HEK293 (cell line): ENCODE results near the gene TMEM51.

Source experiments
- CTCF ChIA-PET: fragments of 350-600 bp; formaldehyde crosslinking; extraction: SDS; loops from one replicate; lab custom pipeline; 2021; ENCODE audit warnings: antibody characterized with exemption; lab: Yijun Ruan, JAX
- POLR2A ChIA-PET: fragments of 300-600 bp; formaldehyde crosslinking; extraction: SDS; loops from one replicate; lab custom pipeline; 2020; ENCODE audit warnings: antibody characterized with exemption, inconsistent platforms; lab: Yijun Ruan, JAX
- H3K27ac ChIP-seq: fragments of 200-500 bp; sonication (Bioruptor generic); 2 replicates; pipeline ENCODE4 v1.5.1; 2014; ENCODE audit warnings: low read depth, low read length, control low read depth, inconsistent platforms; ENCODE audit errors: extremely low read depth
- H3K36me3 ChIP-seq, 2 experiments: fragments of 200-500 bp in 1 of 2; sonication (Bioruptor generic) in 1 of 2; 1 replicate in 1 of 2; 2 replicates in 1 of 2; pipeline ENCODE4 v1.5.1; 2014 to 2017; ENCODE audit warnings: inconsistent platforms in 2 of 2, low read length in 2 of 2; ENCODE audit not compliant: control insufficient read depth in 2 of 2, insufficient read depth in 1 of 2
- H3K4me1 ChIP-seq: fragments of 200-500 bp; sonication (Bioruptor generic); 2 replicates; pipeline ENCODE4 v1.5.1; 2014; ENCODE audit warnings: mild to moderate bottlenecking, low read length, inconsistent platforms; ENCODE audit not compliant: control insufficient read depth, insufficient read depth
- H3K4me3 ChIP-seq: 2 replicates; pipeline ENCODE4 v1.5.1; 2011; ENCODE audit warnings: low read depth, mild to moderate bottlenecking, control low read depth, low read length, moderate library complexity
- H3K9me3 ChIP-seq: fragments of 200-500 bp; sonication (Bioruptor generic); 2 replicates; pipeline ENCODE4 v1.5.1; 2014; ENCODE audit warnings: low read depth, low read length, inconsistent platforms; ENCODE audit not compliant: control insufficient read depth, insufficient read depth
- HOXC10 ChIP-seq: sonication (generic); formaldehyde crosslinking; IDR thresholded peaks from 2 replicates; pipeline ENCODE4 v1.8.1; 2023; ENCODE audit warnings: mild to moderate bottlenecking, missing genetic modification reagents
- HOXD13 ChIP-seq: sonication (generic); formaldehyde crosslinking; IDR thresholded peaks from 2 replicates; pipeline ENCODE4 v1.8.0; 2022; ENCODE audit warnings: missing genetic modification reagents, borderline replicate concordance
- IKZF3 ChIP-seq: fragments of 450-650 bp; IDR thresholded peaks from 2 replicates; pipeline ENCODE4 v1.5.0; 2018; ENCODE audit warnings: missing biosample characterization, mild to moderate bottlenecking, missing genetic modification characterization, moderate library complexity
- KLF1 ChIP-seq: fragments of 450-650 bp; formaldehyde crosslinking; IDR thresholded peaks from 2 replicates; pipeline ENCODE4 v1.5.1; 2016; ENCODE audit warnings: missing biosample characterization, missing genetic modification characterization
- KLF10 ChIP-seq: fragments of 450-650 bp; IDR thresholded peaks from 2 replicates; pipeline ENCODE4 v1.5.1; 2018; ENCODE audit warnings: missing biosample characterization, mild to moderate bottlenecking, missing genetic modification characterization
- KLF8 ChIP-seq: fragments of 450-650 bp; formaldehyde crosslinking; IDR thresholded peaks from 2 replicates; pipeline ENCODE4 v1.5.1; 2016; ENCODE audit warnings: missing biosample characterization, missing genetic modification characterization
- PBX3 ChIP-seq: sonication (generic); formaldehyde crosslinking; IDR thresholded peaks from 2 replicates; pipeline ENCODE4 v1.8.1; 2022; ENCODE audit warnings: mild to moderate bottlenecking, moderate library complexity, missing genetic modification reagents
- REPIN1 ChIP-seq: fragments of 450-650 bp; formaldehyde crosslinking; IDR thresholded peaks from 2 replicates; pipeline ENCODE4 v1.5.1; 2017; ENCODE audit warnings: missing biosample characterization, missing genetic modification characterization, low read depth
- SCRT2 ChIP-seq: fragments of 450-650 bp; formaldehyde crosslinking; IDR thresholded peaks from 2 replicates; pipeline ENCODE4 v1.5.1; 2016; ENCODE audit warnings: missing biosample characterization, missing genetic modification characterization
- SP3 ChIP-seq: fragments of 450-650 bp; formaldehyde crosslinking; IDR thresholded peaks from 2 replicates; pipeline ENCODE4 v1.5.1; 2016; ENCODE audit warnings: missing biosample characterization, missing genetic modification characterization
- ZBTB48 ChIP-seq: fragments of 450-650 bp; formaldehyde crosslinking; IDR thresholded peaks from 2 replicates; pipeline ENCODE4 v1.5.1; 2016; ENCODE audit warnings: missing biosample characterization, missing genetic modification characterization
- ZBTB8A ChIP-seq: fragments of 450-650 bp; formaldehyde crosslinking; IDR thresholded peaks from 2 replicates; pipeline ENCODE4 v1.5.1; 2016; ENCODE audit warnings: missing biosample characterization, missing genetic modification characterization
- ZEB2 ChIP-seq: fragments of 450-650 bp; formaldehyde crosslinking; IDR thresholded peaks from 2 replicates; pipeline ENCODE4 v1.5.1; 2016; ENCODE audit warnings: missing biosample characterization, missing genetic modification characterization
- ZFP41 ChIP-seq: fragments of 450-650 bp; formaldehyde crosslinking; IDR thresholded peaks from 2 replicates; pipeline ENCODE4 v1.5.1; 2016; ENCODE audit warnings: missing biosample characterization, missing genetic modification characterization, borderline replicate concordance
- ZIC2 ChIP-seq: fragments of 450-650 bp; formaldehyde crosslinking; IDR thresholded peaks from 2 replicates; pipeline ENCODE4 v1.5.1; 2016; ENCODE audit warnings: missing biosample characterization, missing genetic modification characterization
- ZNF112 ChIP-seq: fragments of 450-650 bp; formaldehyde crosslinking; IDR thresholded peaks from 2 replicates; pipeline ENCODE4 v1.5.0; 2017; ENCODE audit warnings: missing biosample characterization, missing genetic modification characterization
- ZNF121 ChIP-seq: fragments of 450-650 bp; formaldehyde crosslinking; IDR thresholded peaks from 2 replicates; pipeline ENCODE4 v1.5.1; 2016; ENCODE audit warnings: missing biosample characterization, missing genetic modification characterization
- ZNF184 ChIP-seq: fragments of 450-650 bp; IDR thresholded peaks from 2 replicates; pipeline ENCODE4 v1.5.1; 2018; ENCODE audit warnings: missing biosample characterization, mild to moderate bottlenecking, missing genetic modification characterization
- ZNF223 ChIP-seq: fragments of 450-650 bp; formaldehyde crosslinking; IDR thresholded peaks from 2 replicates; pipeline ENCODE4 v1.5.1; 2016; ENCODE audit warnings: missing biosample characterization, missing genetic modification characterization
- ZNF248 ChIP-seq: fragments of 450-650 bp; formaldehyde crosslinking; IDR thresholded peaks from 2 replicates; pipeline ENCODE4 v1.5.1; 2017; ENCODE audit warnings: missing biosample characterization, missing genetic modification characterization
- ZNF426 ChIP-seq: fragments of 450-650 bp; formaldehyde crosslinking; IDR thresholded peaks from 2 replicates; pipeline ENCODE4 v1.5.1; 2017; ENCODE audit warnings: missing biosample characterization, missing genetic modification characterization, mild to moderate bottlenecking, inconsistent platforms, moderate library complexity
- ZNF549 ChIP-seq: fragments of 450-650 bp; IDR thresholded peaks from 2 replicates; pipeline ENCODE4 v1.5.1; 2018; ENCODE audit warnings: missing biosample characterization, missing genetic modification characterization, mild to moderate bottlenecking, inconsistent platforms, moderate library complexity
- ZNF561 ChIP-seq: fragments of 450-650 bp; IDR thresholded peaks from 2 replicates; pipeline ENCODE4 v1.5.1; 2018; ENCODE audit warnings: missing biosample characterization, missing genetic modification characterization, borderline replicate concordance
- ZNF585B ChIP-seq: fragments of 450-650 bp; formaldehyde crosslinking; IDR thresholded peaks from 2 replicates; pipeline ENCODE4 v1.5.1; 2016; ENCODE audit warnings: missing biosample characterization, missing genetic modification characterization
- ZNF623 ChIP-seq: fragments of 450-650 bp; formaldehyde crosslinking; IDR thresholded peaks from 2 replicates; pipeline ENCODE4 v1.5.1; 2016; ENCODE audit warnings: missing biosample characterization, missing genetic modification characterization
- ZNF660 ChIP-seq: fragments of 450-650 bp; IDR thresholded peaks from 2 replicates; pipeline ENCODE4 v1.5.1; 2018; ENCODE audit warnings: missing biosample characterization, mild to moderate bottlenecking, missing genetic modification characterization
- ZNF777 ChIP-seq: fragments of 450-650 bp; formaldehyde crosslinking; IDR thresholded peaks from 2 replicates; pipeline ENCODE4 v1.5.1; 2017; ENCODE audit warnings: missing biosample characterization, missing genetic modification characterization, borderline replicate concordance
- ZSCAN23 ChIP-seq: fragments of 450-650 bp; formaldehyde crosslinking; IDR thresholded peaks from 2 replicates; pipeline ENCODE4 v1.5.1; 2016; ENCODE audit warnings: missing biosample characterization, missing genetic modification characterization
- ZSCAN30 ChIP-seq: fragments of 450-650 bp; IDR thresholded peaks from 2 replicates; pipeline ENCODE4 v1.5.1; 2018; ENCODE audit warnings: missing biosample characterization, mild to moderate bottlenecking, missing genetic modification characterization, moderate library complexity
- TF ChIP-seq, protein P1 (sequence below): fragments of 450-650 bp; formaldehyde crosslinking; IDR thresholded peaks from 2 replicates; pipeline ENCODE4 v1.5.1; 2016; ENCODE audit warnings: missing biosample characterization, missing genetic modification characterization
- TF ChIP-seq, protein P2 (sequence below): fragments of 450-650 bp; formaldehyde crosslinking; IDR thresholded peaks from 2 replicates; pipeline ENCODE4 v1.5.1; 2017; ENCODE audit warnings: missing biosample characterization, mild to moderate bottlenecking, missing genetic modification characterization, moderate library complexity

TMEM51 gene

GRCh38 chr1:15152318-15153183, 996 bp upstream of the TMEM51 start (continued):
- no peak for TF ChIP-seq ZNF248 (tag by site-specific recombination)

DNA sequence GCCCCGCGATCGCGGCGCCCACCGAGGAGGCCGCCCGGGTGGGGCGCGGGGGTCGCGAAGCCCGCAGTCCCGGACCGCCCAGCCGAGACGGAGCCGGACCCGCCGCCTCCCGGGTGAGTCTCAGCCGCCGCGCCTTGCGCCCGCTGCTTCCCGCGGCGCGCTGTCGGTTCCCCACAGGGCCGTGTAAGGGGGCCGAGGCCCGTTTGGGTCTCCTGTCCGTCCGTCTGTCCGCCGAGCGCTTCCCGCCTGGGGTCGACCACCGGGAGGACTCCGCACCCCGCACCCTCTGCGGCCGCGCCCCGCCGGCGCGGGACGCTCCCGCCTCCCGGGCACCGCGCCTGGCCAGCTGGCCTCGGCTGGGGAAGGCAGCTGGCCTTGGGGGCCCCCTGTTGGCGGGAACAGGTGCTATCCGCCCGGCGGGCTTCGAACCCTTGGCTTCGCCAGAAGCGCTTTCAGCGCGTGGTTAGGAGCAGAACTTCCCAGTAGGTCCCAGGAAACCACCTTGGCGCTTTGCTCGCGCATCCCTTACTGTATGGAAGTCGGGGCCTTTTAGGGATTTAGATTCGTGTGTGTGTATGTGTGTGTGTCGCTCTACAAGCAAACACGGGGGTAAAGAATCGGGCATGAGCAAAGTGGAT, 414 bp downstream of the TMEM51 start:
- ChIA-PET CTCF (interaction anchor here (0.6 to 4.0 kb wide), 5 partner anchors 23 to 306 kb away, joined by 3 to 59 read pairs (median 5); no protein-coding TSS in a partner anchor), POLR2A (interaction anchor here (0.8 to 1.0 kb wide), 2 partner anchors 45 to 47 kb away, joined by 3 read pairs; no protein-coding TSS in a partner anchor)
- H3K4me3 ChIP-seq, result peak overlapping the region; percentile 60
- no peaks in the 10 kb centered on the region for H3K9me3 ChIP-seq
- no peaks in the 10 kb centered on the region for H3K36me3 ChIP-seq
- peak overlapping the region; percentile 32; the same call in 1 of the 2 replicates for H3K27ac ChIP-seq
- TF ChIP-seq HOXD13 (CRISPR knock-in tag) (no peak), ZNF561 (tag by site-specific recombination) (peak; percentile 81), ZNF585B (tag by site-specific recombination) (no peak), ZNF426 (tag by site-specific recombination) (no peak), ZNF112 (tag by site-specific recombination) (no peak), ZNF623 (tag by site-specific recombination) (no peak), ZBTB8A (peak; percentile 72; the same call in 1 of the 2 replicates), ZBTB48 (peak; percentile 27; the same call in 1 of the 2 replicates), HOXC10 (CRISPR knock-in tag) (0 out of 2 replicates have a peak, but pooled peaks have one; percentile 50), ZNF777 (tag by site-specific recombination) (no peak), KLF1 (no peak), IKZF3 (peak; percentile 42; the same call in 1 of the 2 replicates), KLF10 (tag by site-specific recombination) (peak; percentile 39; the same call in 1 of the 2 replicates), SP3 (tag by site-specific recombination) (no peak), ZNF121 (tag by site-specific recombination) (0 out of 2 replicates have a peak, but pooled peaks have one; percentile 8), KLF8 (no peak; the same call in 1 of the 2 replicates), SCRT2 (tag by site-specific recombination) (0 out of 2 replicates have a peak, but pooled peaks have one; percentile 16), ZNF549 (tag by site-specific recombination) (no peak), ZEB2 (peak; percentile 31), ZNF184 (tag by site-specific recombination) (0 out of 2 replicates have a peak, but pooled peaks have one; percentile 20), PBX3 (CRISPR knock-in tag) (peak; percentile 20; the same call in 1 of the 2 replicates), ZSCAN30 (tag by site-specific recombination) (peak; percentile 90), REPIN1 (tag by site-specific recombination) (0 out of 2 replicates have a peak, but pooled peaks have one; percentile 51), ZFP41 (no peak), ZNF223 (tag by site-specific recombination) (no peak), ZNF660 (tag by site-specific recombination) (peak; percentile 81), ZSCAN23 (no peak), ZIC2 (tag by site-specific recombination) (no peak)
- TF ChIP-seq, protein P1, sequence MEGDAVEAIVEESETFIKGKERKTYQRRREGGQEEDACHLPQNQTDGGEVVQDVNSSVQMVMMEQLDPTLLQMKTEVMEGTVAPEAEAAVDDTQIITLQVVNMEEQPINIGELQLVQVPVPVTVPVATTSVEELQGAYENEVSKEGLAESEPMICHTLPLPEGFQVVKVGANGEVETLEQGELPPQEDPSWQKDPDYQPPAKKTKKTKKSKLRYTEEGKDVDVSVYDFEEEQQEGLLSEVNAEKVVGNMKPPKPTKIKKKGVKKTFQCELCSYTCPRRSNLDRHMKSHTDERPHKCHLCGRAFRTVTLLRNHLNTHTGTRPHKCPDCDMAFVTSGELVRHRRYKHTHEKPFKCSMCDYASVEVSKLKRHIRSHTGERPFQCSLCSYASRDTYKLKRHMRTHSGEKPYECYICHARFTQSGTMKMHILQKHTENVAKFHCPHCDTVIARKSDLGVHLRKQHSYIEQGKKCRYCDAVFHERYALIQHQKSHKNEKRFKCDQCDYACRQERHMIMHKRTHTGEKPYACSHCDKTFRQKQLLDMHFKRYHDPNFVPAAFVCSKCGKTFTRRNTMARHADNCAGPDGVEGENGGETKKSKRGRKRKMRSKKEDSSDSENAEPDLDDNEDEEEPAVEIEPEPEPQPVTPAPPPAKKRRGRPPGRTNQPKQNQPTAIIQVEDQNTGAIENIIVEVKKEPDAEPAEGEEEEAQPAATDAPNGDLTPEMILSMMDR (tag by site-specific recombination), result peak; percentile 77
- TF ChIP-seq, protein P2, sequence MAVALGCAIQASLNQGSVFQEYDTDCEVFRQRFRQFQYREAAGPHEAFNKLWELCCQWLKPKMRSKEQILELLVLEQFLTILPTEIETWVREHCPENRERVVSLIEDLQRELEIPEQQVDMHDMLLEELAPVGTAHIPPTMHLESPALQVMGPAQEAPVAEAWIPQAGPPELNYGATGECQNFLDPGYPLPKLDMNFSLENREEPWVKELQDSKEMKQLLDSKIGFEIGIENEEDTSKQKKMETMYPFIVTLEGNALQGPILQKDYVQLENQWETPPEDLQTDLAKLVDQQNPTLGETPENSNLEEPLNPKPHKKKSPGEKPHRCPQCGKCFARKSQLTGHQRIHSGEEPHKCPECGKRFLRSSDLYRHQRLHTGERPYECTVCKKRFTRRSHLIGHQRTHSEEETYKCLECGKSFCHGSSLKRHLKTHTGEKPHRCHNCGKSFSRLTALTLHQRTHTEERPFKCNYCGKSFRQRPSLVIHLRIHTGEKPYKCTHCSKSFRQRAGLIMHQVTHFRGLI (tag by site-specific recombination), result peak; percentile 58; the same call in 1 of the 2 replicates
- 0 out of 2 replicates have a peak, but pooled peaks cover 2% of the 10 kb centered on the region for H3K4me1 ChIP-seq
